Cardiac fibroblast (primary cell): Measurements from ENCODE around the gene IQGAP3.

Experiments used
- DNase-seq, 2 donors: peaks; one replicate each; pipeline versions ENCODE4 v3.0.0 to v3.0.0-alpha.2; 2010; ENCODE audit warnings: low read depth in 2 of 2
- H3K4me3 ChIP-seq, 2 donors: replicated peaks in 1 of 2; 1 replicate in 1 of 2; 2 replicates in 1 of 2; pipeline ENCODE4 v1.5.1; 2011; ENCODE audit warnings: low read depth in 2 of 2, low read length in 2 of 2, mild to moderate bottlenecking in 2 of 2, moderate library complexity in 1 of 2
- CTCF ChIP-seq: IDR thresholded peaks from one replicate; pipeline ENCODE4 v1.5.1; 2011; ENCODE audit warnings: low read depth, mild to moderate bottlenecking, low read length, inconsistent platforms

The IQGAP3 gene

GRCh38 chr1:156579472-156579871 is 7.1 kb upstream of the IQGAP3 start, which contains the start of gene TTC24:
TTC24 (plus strand) TSS chr1:156579723; CDS start chr1:156581365, 1,642 bp downstream.
- H3K4me3 ChIP-seq, result no peak within 1 kb of the TSS
- DNase-seq, result no peak
- TF ChIP-seq CTCF, result no peak

- no peak for TF ChIP-seq CTCF
- DNase-seq, result no peak
Observed at GRCh38 chr1:156578055-156578454, 5.7 kb upstream of the IQGAP3 start.

GRCh38 chr1:156577550-156577949 is 5.2 kb upstream of the IQGAP3 start:
- no peak for DNase-seq
- no peak for TF ChIP-seq CTCF
- no peak overlapping the region for H3K4me3 ChIP-seq

More at GRCh38 chr1:156578055-156578454, 5.7 kb upstream of the IQGAP3 start:
- no peak overlapping the region for H3K4me3 ChIP-seq

GRCh38 chr1:156574039-156574633 is 1.8 kb upstream of the IQGAP3 start:
- no peak for TF ChIP-seq CTCF
- no peak overlapping the region for H3K4me3 ChIP-seq

GRCh38 chr1:156572663-156573018 is 276 bp upstream of the IQGAP3 start:
- no peak for TF ChIP-seq CTCF
- peak overlapping the region; percentile 69 to 77 for H3K4me3 ChIP-seq
- DNase-seq, result no peak

More at GRCh38 chr1:156574039-156574633, 1.8 kb upstream of the IQGAP3 start:
- no peak for DNase-seq

GRCh38 chr1:156571261-156571852 is 1.0 kb downstream of the IQGAP3 start:
- peak; percentile 58 to 86 for DNase-seq
- TF ChIP-seq CTCF, result no peak
- peak overlapping the region in 1 of 2 donors; percentile 77 for H3K4me3 ChIP-seq
